K562 (cell line): ENCODE results near the gene CAGE1. TPM values are rescaled to one million over a fixed set of nuclear protein-coding genes. Genes with fewer than 3 reads are reported as not detected.

Source experiments
- ATAC-seq: fragments of 200-7000 bp; cut with Tn5 transposase; 3 replicates; pipeline ENCODE4 v1.9.1; 2020; ENCODE audit warnings: moderate library complexity
- BruUV-seq: library from RNA; stranded (reverse); fragments of 400-500 nt; replicated peaks from 2 replicates; lab custom pipeline; 2021; lab: Mats Ljungman, UMichigan
- CTCF ChIA-PET: fragments of 300-600 bp; formaldehyde crosslinking; extraction: SDS; loops from one replicate; lab custom pipeline; 2021; ENCODE audit warnings: low intra/inter-chr PET ratio; lab: Yijun Ruan, JAX
- POLR2A ChIA-PET: fragments of 300-600, 350-650 bp; sonication (Branson Sonifier 250); formaldehyde crosslinking; extraction: SDS; loops from one replicate; lab custom pipeline; 2021; ENCODE audit warnings: antibody characterized with exemption, inconsistent platforms; lab: Yijun Ruan, JAX
- DNase-seq, 4 experiments: peaks; one replicate each; pipeline versions ENCODE4 v3.0.0 to v3.0.0-alpha.2; 2011 to 2018; ENCODE audit warnings: low spot score in 3 of 4, mixed read lengths in 3 of 4; ENCODE audit errors: extremely low read depth in 1 of 4
- FAIRE-seq: peaks from 2 replicates; lab custom pipeline; 2011; peaks lifted over from hg19 to GRCh38; lab: Jason Lieb, UNC
- H2AFZ ChIP-seq: 2 replicates; pipeline ENCODE4 v1.6.0; 2011; ENCODE audit warnings: low read depth, low read length, control low read depth, inconsistent platforms
- H3K27ac ChIP-seq: fragments of 200-600 bp; 3 replicates; pipeline ENCODE4 v1.8.0; 2011; ENCODE audit warnings: low read depth, mild to moderate bottlenecking, control low read depth, inconsistent platforms, low read length, moderate library complexity, mixed read lengths; ENCODE audit errors: extremely low read depth
- H3K27me3 ChIP-seq, 2 experiments: fragments of 300-600 bp in 1 of 2; 2 replicates in 1 of 2; 3 replicates in 1 of 2; pipeline versions ENCODE4 v1.6.0 to v1.8.0; 2011; ENCODE audit warnings: inconsistent platforms in 2 of 2, low read length in 2 of 2, mild to moderate bottlenecking in 1 of 2, mixed read lengths in 1 of 2, moderate library complexity in 1 of 2; ENCODE audit not compliant: control insufficient read depth in 2 of 2, insufficient read depth in 2 of 2
- H3K36me3 ChIP-seq: fragments of 300-600 bp; 3 replicates; pipeline ENCODE4 v1.8.0; 2011; ENCODE audit warnings: mild to moderate bottlenecking, low read length, inconsistent platforms; ENCODE audit not compliant: control insufficient read depth, insufficient read depth
- H3K4me1 ChIP-seq, 2 experiments: fragments of 200-600 bp in 1 of 2; replicated peaks in 1 of 2; 2 replicates in 1 of 2; 3 replicates in 1 of 2; pipeline versions ENCODE4 v1.5.1 to v1.8.0; 2011; ENCODE audit warnings: inconsistent platforms in 2 of 2, low read length in 2 of 2, mild to moderate bottlenecking in 1 of 2, mixed read lengths in 1 of 2, moderate library complexity in 1 of 2; ENCODE audit not compliant: control insufficient read depth in 2 of 2, insufficient read depth in 2 of 2
- H3K4me2 ChIP-seq: 2 replicates; pipeline ENCODE4 v1.6.1; 2011; ENCODE audit warnings: low read length, control low read depth, inconsistent platforms, mixed read lengths; ENCODE audit not compliant: insufficient read depth
- H3K4me3 ChIP-seq: fragments of 200-600 bp; sonication (generic), shearing (Covaris generic); 2 replicates; pipeline ENCODE4 v1.5.1; 2016; ENCODE audit warnings: control low read depth, inconsistent platforms
- H3K79me2 ChIP-seq: fragments of 200-600 bp; 3 replicates; pipeline ENCODE4 v1.8.0; 2011; ENCODE audit warnings: low read length, inconsistent platforms; ENCODE audit not compliant: control insufficient read depth, insufficient read depth
- H3K9ac ChIP-seq, 2 experiments: 2 replicates each; pipeline versions ENCODE4 v1.6.0 to v1.6.1; 2011; ENCODE audit warnings: low read depth in 2 of 2, low read length in 2 of 2, control low read depth in 1 of 2, inconsistent platforms in 1 of 2, mild to moderate bottlenecking in 1 of 2, mixed read lengths in 1 of 2; ENCODE audit not compliant: insufficient read depth in 1 of 2
- H3K9me1 ChIP-seq: one replicate; pipeline ENCODE4 v1.6.0; 2011; ENCODE audit warnings: inconsistent platforms, mild to moderate bottlenecking, low read length, moderate library complexity; ENCODE audit not compliant: control insufficient read depth, insufficient read depth
- H3K9me3 ChIP-seq: replicated peaks from 2 replicates; pipeline ENCODE4 v1.5.1; 2011; ENCODE audit warnings: low read depth, low read length, inconsistent platforms; ENCODE audit not compliant: control insufficient read depth, insufficient read depth
- H4K20me1 ChIP-seq: replicated peaks from 2 replicates; pipeline ENCODE4 v1.6.1; 2011; ENCODE audit warnings: low read length, inconsistent platforms, mixed read lengths; ENCODE audit not compliant: control insufficient read depth, insufficient read depth
- CHCHD3 ChIP-seq: fragments of 250-450 bp; sonication (Bioruptor Pico); IDR thresholded peaks from 2 replicates; pipeline ENCODE4 v2.1.2; 2022; ENCODE audit warnings: mild to moderate bottlenecking
- CHD1 ChIP-seq: fragments of 200-600 bp; sonication (generic); IDR thresholded peaks from one replicate; pipeline ENCODE4 v1.6.1; 2012; ENCODE audit warnings: mild to moderate bottlenecking, moderate library complexity, low read length, inconsistent platforms
- E2F5 ChIP-seq: sonication (generic); formaldehyde crosslinking; IDR thresholded peaks from 2 replicates; pipeline ENCODE4 v1.8.0; 2022; ENCODE audit warnings: mild to moderate bottlenecking, missing genetic modification reagents
- FOSL1 ChIP-seq: fragments of 200-800 bp; sonication (Bioruptor generic); conservative IDR thresholded peaks from 2 replicates; pipeline ENCODE4 v1.6.1; 2016; ENCODE audit warnings: missing genetic modification characterization, missing compliant biosample characterization
- FOXP1 ChIP-seq: sonication (generic); formaldehyde crosslinking; IDR thresholded peaks from 2 replicates; pipeline ENCODE4 v1.8.0; 2022; ENCODE audit warnings: mild to moderate bottlenecking, missing genetic modification reagents
- GTF2A2 ChIP-seq: IDR thresholded peaks from 2 replicates; pipeline ENCODE4 v1.6.1; 2016; ENCODE audit warnings: mild to moderate bottlenecking, missing genetic modification characterization, missing compliant biosample characterization
- HNRNPK ChIP-seq: fragments of 200-400 bp; formaldehyde crosslinking; IDR thresholded peaks from one replicate; pipeline ENCODE4 v1.6.1; 2018; ENCODE audit warnings: mild to moderate bottlenecking, low read depth, low read length; ENCODE audit not compliant: poor library complexity, severe bottlenecking
- HOXB6 ChIP-seq: fragments of 250-450 bp; sonication (Bioruptor Pico); IDR thresholded peaks from 2 replicates; pipeline ENCODE4 v1.5.1; 2022; ENCODE audit warnings: mild to moderate bottlenecking, borderline replicate concordance
- NCOA1 ChIP-seq: fragments of 450-650 bp; IDR thresholded peaks from 2 replicates; pipeline ENCODE4 v1.6.1; 2016; ENCODE audit warnings: low read depth
- POLR3A ChIP-seq: IDR thresholded peaks from 2 replicates; pipeline ENCODE4 v1.6.1; 2011; ENCODE audit warnings: borderline replicate concordance, mild to moderate bottlenecking, moderate library complexity; ENCODE audit not compliant: insufficient read length, insufficient read depth; ENCODE audit errors: extremely low read depth
- SP2 ChIP-seq: IDR thresholded peaks from 2 replicates; pipeline ENCODE4 v1.6.1; 2011; ENCODE audit warnings: mild to moderate bottlenecking, low read depth, low read length, moderate library complexity; ENCODE audit not compliant: poor library complexity, severe bottlenecking; ENCODE audit errors: extremely low read depth
- TCF7L2 ChIP-seq: fragments of 150-350 bp; IDR thresholded peaks from 2 replicates; pipeline ENCODE4 v1.6.1; 2016; ENCODE audit warnings: low read depth, mild to moderate bottlenecking, low read length, moderate library complexity
- ZBTB17 ChIP-seq: fragments of 450-650 bp; formaldehyde crosslinking; IDR thresholded peaks from 2 replicates; pipeline ENCODE4 v1.4.0; 2020; ENCODE audit warnings: mild to moderate bottlenecking
- ZNF3 ChIP-seq: fragments of 250-450 bp; sonication (Bioruptor Pico); IDR thresholded peaks from 2 replicates; pipeline ENCODE4 v1.5.0; 2021; ENCODE audit warnings: mild to moderate bottlenecking, moderate library complexity
- ZNF766 ChIP-seq: fragments of 200-800 bp; sonication (Bioruptor generic); conservative IDR thresholded peaks from 2 replicates; pipeline ENCODE4 v1.6.1; 2016; ENCODE audit warnings: missing genetic modification characterization, missing compliant biosample characterization
- WGBS: fragments of 100-300 bp; shearing (Covaris generic); methylation state at CpG from one replicate; pipeline ENCODE4 v1.1.6; 2016; ENCODE audit warnings: low coverage, mixed read lengths; ENCODE audit not compliant: insufficient coverage; ENCODE audit errors: missing lambda C conversion rate; 5-methylcytosine and 5-hydroxymethylcytosine counted together
- in situ Hi-C: fragments of 300-500 bp; cut with MboI; formaldehyde crosslinking; loops from 4 replicates; pipeline ENCODE4 v1.15.0; 2018; ENCODE audit warnings: inconsistent platforms, mixed read lengths
- intact Hi-C: fragments of 100-400 bp; cut with micrococcal nuclease; formaldehyde crosslinking; loops from 2 replicates; pipeline ENCODE4 v1.14.2; 2022
- polyA plus RNA-seq, 8 experiments: library from polyadenylated mRNA; depleted of rRNA in 4 of 8; stranded (reverse) in 5 of 8; unstranded in 3 of 8; fragments of >200 nt; fragmentation: Nextera tagmentation in 2 of 8; fragmentation: Illumina TruSeq in 1 of 8; extraction: Ambion mirVana in 2 of 8; extraction: Trizol in 1 of 8; gene quantifications; 2 replicates each; pipeline versions ENCODE4 v1.2.1 to v1.2.3, GENCODE V29; 2011 to 2014; ENCODE audit warnings: inconsistent platforms in 1 of 8, missing spikeins in 1 of 8
- total RNA-seq, 7 experiments: library from RNA; depleted of rRNA in 6 of 7; stranded (reverse); fragments of >200 nt in 6 of 7; fragmentation: Illumina TruSeq in 2 of 7; extraction: Trizol in 2 of 7; gene quantifications; 2 replicates each; pipeline versions ENCODE4 v1.2.1 to v1.2.3, GENCODE V29; 2011 to 2021; ENCODE audit warnings: low replicate concordance in 1 of 7

CAGE1 gene
- total and polyA plus RNA-seq, 9 of the 15 experiments (the other 6 are each of a cell fraction or from before 2014, with no cell fraction given), result 0.13 to 0.33 (median 0.18) TPM; not detected in 4

- Histone ChIP-seq H3K27ac (no peak overlapping the region), H3K4me2 (no peak overlapping the region), H2AFZ (no peak overlapping the region), H3K9me3 (no peaks in the 10 kb centered on the region), H3K4me3 (no peak overlapping the region), H3K27me3 (no peaks in the 10 kb centered on the region), H3K4me1 (no peaks in the 10 kb centered on the region; a peak in 2 of 5 replicates), H3K9me1 (no peaks in the 10 kb centered on the region), H3K9ac (no peak overlapping the region), H3K36me3 (no peaks in the 10 kb centered on the region), H3K79me2 (no peaks in the 10 kb centered on the region), H4K20me1 (no peaks in the 10 kb centered on the region)
- FAIRE-seq, result no peak
- intact Hi-C loops (no loop called here), in situ Hi-C loops (no loop called here)
- CTCF ChIA-PET, result no interaction called here
- BruUV-seq, result no TSS peak
- no peak for DNase-seq
- TF ChIP-seq ZNF766, result no peak
- TF ChIP-seq CHD1, result no peak
- no peak for TF ChIP-seq POLR3A
- no peak for TF ChIP-seq HOXB6 (CRISPR knock-in tag)
- no peak for TF ChIP-seq FOSL1 (tag)
- no peak for TF ChIP-seq GTF2A2 (tag)
- TF ChIP-seq SP2, result no peak
- TF ChIP-seq HNRNPK, result no peak
- no peak for TF ChIP-seq FOXP1 (CRISPR knock-in tag)
- no peak for TF ChIP-seq TCF7L2
- no peak for TF ChIP-seq NCOA1
- no peak for TF ChIP-seq ZBTB17 (CRISPR knock-in tag)
- TF ChIP-seq ZNF3 (CRISPR knock-in tag), result no peak
- no peak for TF ChIP-seq E2F5 (CRISPR knock-in tag)
- TF ChIP-seq CHCHD3 (CRISPR knock-in tag), result no peak
- POLR2A ChIA-PET, result interaction anchor here (0.6 to 1.7 kb wide), 4 partner anchors 11 to 88 kb away, joined by 3 to 4 read pairs (median 4); no protein-coding TSS in a partner anchor
- no peak for ATAC-seq
- WGBS, result 6% methylated on average over 3 of the region's 3 CpGs
These were observed 54.0 kb downstream of the CAGE1 start for GRCh38 chr6:7335519-7335918.
